ENCODE results near the gene ETDC.

Gene ETDC

DNA sequence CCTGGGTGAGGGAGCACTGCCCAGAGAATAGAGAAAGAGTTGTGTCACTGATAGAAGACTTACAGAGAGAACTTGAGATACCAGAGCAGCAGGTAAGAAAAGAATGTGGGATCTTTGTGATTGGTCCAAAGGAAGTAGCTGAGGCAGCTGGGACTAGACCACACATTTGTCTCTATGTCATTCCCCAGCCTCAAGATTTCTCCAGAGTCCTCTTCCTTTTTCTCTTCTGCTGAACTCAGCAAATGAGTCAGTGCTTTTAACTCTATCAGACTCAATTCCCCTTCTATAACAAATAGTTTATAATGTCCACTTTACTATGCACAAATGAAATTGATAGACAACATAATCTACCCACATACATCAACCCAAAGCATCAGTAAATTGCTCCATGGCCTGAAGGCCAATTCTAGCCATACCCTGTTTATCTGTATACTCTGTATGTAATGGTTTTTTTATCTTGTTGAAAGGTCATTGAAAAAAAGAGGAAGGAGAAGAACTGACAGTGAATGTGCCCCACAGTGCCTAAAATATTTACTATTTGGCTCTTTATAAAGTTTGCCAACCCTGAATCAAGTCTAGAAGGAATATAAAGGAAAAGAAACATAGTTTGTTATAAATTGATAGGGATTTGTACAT, 38.2 kb downstream of the ETDC start:
- DNase-seq, result no peak

- no peak for DNase-seq
Measured at GRCh38 chrX:135354288-135354687, 45.0 kb downstream of the ETDC start.

Data from NCI-H82 (cell line).